Right lobe of liver (tissue), 4 donors: ENCODE measurements around the gene UGT1A8.

ENCODE experiments used
- CTCF ChIP-seq, 4 donors: fragments of 200-600 bp in 3 of 4; fragments of 450-650 bp in 1 of 4; IDR thresholded peaks; one replicate each; pipeline versions ENCODE4 v1.5.1 to v1.8.0; 2016 to 2022; ENCODE audit warnings: antibody characterized with exemption in 4 of 4, mild to moderate bottlenecking in 2 of 4
- POLR2A ChIP-seq: fragments of 450-650 bp; IDR thresholded peaks from one replicate; pipeline ENCODE4 v1.6.1; 2017; ENCODE audit warnings: antibody characterized with exemption, mild to moderate bottlenecking
- donor health status: DM: no; HTN: no; CAD: no.
- donor health status: DM: no; HTN: no; CAD: no.
- donor health status: DM: no; HTN: yes; CAD: no.

GRCh38 chr2:233673896-233674295 lies 56.5 kb downstream of the UGT1A8 start:
- TF ChIP-seq CTCF (IDR thresholded peaks at IDR 0.05) (no peak), POLR2A (no peak)
